ENCODE results near the gene POTEG.
"Not testable (repeated sequence)": the region's sequence is repeated elsewhere in the genome, so short reads cannot be mapped to it uniquely, and the experiment has no call there.

Gene POTEG

GRCh38 chr14:19434241-19434640 is at the start of gene POTEG:
Gene POTEG, minus strand, starts transcription at chr14:19434341. Its CDS starts 52 bp downstream, at chr14:19434289.
- DNase-seq: not testable (repeated sequence)

- DNase-seq: not testable (repeated sequence)
Observed at GRCh38 chr14:19482093-19482492, 48.0 kb upstream of the POTEG start.

- DNase-seq: not testable (repeated sequence)
Observed at GRCh38 chr14:19481421-19481820, 47.3 kb upstream of the POTEG start.

GRCh38 chr14:19480491-19480890 is 46.4 kb upstream of the POTEG start:
- DNase-seq: not testable (repeated sequence)

- DNase-seq: not testable (repeated sequence)
Observed at GRCh38 chr14:19445761-19446160, 11.6 kb upstream of the POTEG start.

- not testable (repeated sequence) for DNase-seq
Observed at GRCh38 chr14:19439826-19440225, 5.7 kb upstream of the POTEG start.

- DNase-seq: not testable (repeated sequence)
Observed at GRCh38 chr14:19439219-19439618, 5.1 kb upstream of the POTEG start.

- not testable (repeated sequence) for DNase-seq
Observed at GRCh38 chr14:19437126-19437443, 2.9 kb upstream of the POTEG start.

GRCh38 chr14:19436311-19437125 is 2.4 kb upstream of the POTEG start:
- not testable (repeated sequence) for DNase-seq

GRCh38 chr14:19435852-19436251 is 1.7 kb upstream of the POTEG start:
- DNase-seq: not testable (repeated sequence)

- not testable (repeated sequence) for DNase-seq
Observed at GRCh38 chr14:19434891-19435290, 750 bp upstream of the POTEG start.

- DNase-seq: not testable (repeated sequence)
Observed at GRCh38 chr14:19433765-19434164, 376 bp downstream of the POTEG start.

GRCh38 chr14:19408519-19408918 is 25.6 kb downstream of the POTEG start:
- DNase-seq: not testable (repeated sequence)

- DNase-seq: not testable (repeated sequence)
Observed at GRCh38 chr14:19402097-19402496, 32.0 kb downstream of the POTEG start.

- not testable (repeated sequence) for DNase-seq
Observed at GRCh38 chr14:19394727-19395126, 39.4 kb downstream of the POTEG start.

- not testable (repeated sequence) for DNase-seq
Observed at GRCh38 chr14:19390230-19390629, 43.9 kb downstream of the POTEG start.

GRCh38 chr14:19388741-19389140 is 45.4 kb downstream of the POTEG start:
- DNase-seq: not testable (repeated sequence)

- DNase-seq: not testable (repeated sequence)
Observed at GRCh38 chr14:19386996-19387395, 47.1 kb downstream of the POTEG start.

- not testable (repeated sequence) for DNase-seq
Observed at GRCh38 chr14:19386309-19386708, 47.8 kb downstream of the POTEG start.

GRCh38 chr14:19384088-19384781 is 49.9 kb downstream of the POTEG start:
- DNase-seq: not testable (repeated sequence)

- not testable (repeated sequence) for DNase-seq
Observed at GRCh38 chr14:19383008-19383584, 51.0 kb downstream of the POTEG start.

- DNase-seq: not testable (repeated sequence)
Observed at GRCh38 chr14:19380137-19380536, 54.0 kb downstream of the POTEG start.

GRCh38 chr14:19374451-19374903 is 59.7 kb downstream of the POTEG start:
- DNase-seq: not testable (repeated sequence)

Measured in right forelimb (tissue), 1 donor.